Neural progenitor cell (in vitro differentiated cells): ENCODE measurements around the gene OTUD7B. TPM values are rescaled to one million over a fixed set of nuclear protein-coding genes. Genes with fewer than 3 reads are reported as not detected.
A peak's percentile ranks its signal among the peaks of the same experiment; 100 is the strongest.
"Not testable (repeated sequence)": the region's sequence is repeated elsewhere in the genome, so short reads cannot be mapped to it uniquely, and the experiment has no call there.

Source experiments
- DNase-seq: peaks from one replicate; pipeline ENCODE4 v3.0.0-alpha.2; 2016; ENCODE audit warnings: low spot score
- H2AFZ ChIP-seq: fragments of 200-600 bp; sonication (generic); replicated peaks from 2 replicates; pipeline ENCODE4 v1.6.1; 2016; ENCODE audit warnings: antibody characterized with exemption
- H3F3A ChIP-seq: fragments of 200-600 bp; sonication (generic); 2 replicates; pipeline ENCODE4 v1.6.1; 2016; ENCODE audit warnings: antibody characterized with exemption, low read depth
- H3K27ac ChIP-seq: fragments of 200-600 bp; sonication (generic); 2 replicates; pipeline ENCODE4 v1.5.1; 2016; ENCODE audit warnings: mild to moderate bottlenecking
- H3K27me3 ChIP-seq: fragments of 200-600 bp; sonication (generic); 2 replicates; pipeline ENCODE4 v1.6.1; 2016; ENCODE audit warnings: mild to moderate bottlenecking, moderate library complexity
- H3K36me3 ChIP-seq: fragments of 200-600 bp; sonication (generic); 2 replicates; pipeline ENCODE4 v1.5.1; 2016
- H3K4me1 ChIP-seq: fragments of 200-600 bp; sonication (generic); 2 replicates; pipeline ENCODE4 v1.6.1; 2016; ENCODE audit warnings: mixed run types
- H3K4me2 ChIP-seq: fragments of 200-600 bp; sonication (generic); 2 replicates; pipeline ENCODE4 v1.6.1; 2016
- H3K4me3 ChIP-seq: fragments of 200-600 bp; sonication (generic); 2 replicates; pipeline ENCODE4 v1.5.1; 2016
- H3K79me2 ChIP-seq: fragments of 200-600 bp; sonication (generic); 2 replicates; pipeline ENCODE4 v1.6.1; 2016; ENCODE audit warnings: low read depth
- H3K9ac ChIP-seq: fragments of 200-600 bp; sonication (generic); 2 replicates; pipeline ENCODE4 v1.6.1; 2016
- H3K9me3 ChIP-seq: fragments of 200-600 bp; sonication (generic); 2 replicates; pipeline ENCODE4 v1.5.1; 2016; ENCODE audit warnings: low read depth
- H4K20me1 ChIP-seq: fragments of 200-600 bp; sonication (generic); 2 replicates; pipeline ENCODE4 v1.6.1; 2016; ENCODE audit warnings: low read depth
- H3K27ac Mint-ChIP-seq: 3 replicates; pipeline ENCODE4 v1.8.0; 2021; ENCODE audit warnings: mixed read lengths
- H3K27me3 Mint-ChIP-seq: 2 replicates; pipeline ENCODE4 v1.8.0; 2022; ENCODE audit warnings: low read depth, mild to moderate bottlenecking, inconsistent platforms, moderate library complexity, mixed read lengths; ENCODE audit not compliant: insufficient read depth
- H3K36me3 Mint-ChIP-seq: 3 replicates; pipeline ENCODE4 v1.8.0; 2021; ENCODE audit warnings: mixed read lengths
- H3K4me1 Mint-ChIP-seq: 3 replicates; pipeline ENCODE4 v1.8.0; 2021; ENCODE audit warnings: mixed read lengths
- H3K4me3 Mint-ChIP-seq: 3 replicates; pipeline ENCODE4 v1.8.0; 2021; ENCODE audit warnings: mild to moderate bottlenecking, moderate library complexity, mixed read lengths
- H3K9me3 Mint-ChIP-seq: 3 replicates; pipeline ENCODE4 v1.8.0; 2020; ENCODE audit warnings: mixed read lengths
- EZH2 ChIP-seq: fragments of 200-600 bp; sonication (generic); IDR thresholded peaks from 2 replicates; pipeline ENCODE4 v1.6.1; 2017; ENCODE audit warnings: antibody characterized with exemption, mild to moderate bottlenecking, moderate library complexity
- EZH2phosphoT487 ChIP-seq: fragments of 200-600 bp; sonication (generic); IDR thresholded peaks from 2 replicates; pipeline ENCODE4 v1.6.1; 2017; ENCODE audit warnings: antibody characterized with exemption
- total RNA-seq: library from RNA; depleted of rRNA; stranded (reverse); fragments of >200 nt; gene quantifications from 2 replicates; pipeline ENCODE4 v1.2.3, GENCODE V29; 2015; ENCODE audit warnings: low replicate concordance
- TF ChIP-seq, protein P1 (sequence below): fragments of 200-600 bp; sonication (generic); IDR thresholded peaks from 2 replicates; pipeline ENCODE4 v1.5.1; 2017; ENCODE audit warnings: antibody characterized with exemption, mild to moderate bottlenecking

Gene OTUD7B
- total RNA-seq, 1 donor from 2014 or later: 10.7 TPM

DNA sequence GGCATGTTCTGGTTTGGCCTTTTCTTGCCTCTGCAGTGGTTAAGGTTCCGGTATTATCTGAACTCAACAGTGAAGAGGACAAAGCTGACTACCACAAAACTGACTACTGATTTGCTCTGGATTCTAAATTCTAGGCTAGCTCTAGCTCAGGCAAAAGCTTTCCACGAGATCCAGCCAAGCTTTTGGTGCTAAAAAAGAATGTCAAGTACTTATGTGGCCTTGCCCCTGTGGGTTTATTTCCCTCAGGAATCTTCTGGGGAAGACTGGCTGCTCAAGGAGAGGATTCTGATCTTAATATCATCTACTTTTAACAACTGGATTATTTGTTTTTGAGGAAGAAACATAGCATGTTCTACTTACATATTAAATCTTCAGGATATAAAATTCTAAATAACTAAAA lies 47.8 kb downstream of the OTUD7B start:
- H3K9ac ChIP-seq: no peak overlapping the region
- H3F3A ChIP-seq: peaks cover 13% of the 10 kb centered on the region
- Mint-ChIP-seq H3K4me3 (no peak overlapping the region), H3K36me3 (peaks cover 38% of the 10 kb centered on the region), H3K4me1 (no peaks in the 10 kb centered on the region), H3K27ac (no peak overlapping the region), H3K9me3 (peaks cover 10% of the 10 kb centered on the region), H3K27me3 (no peaks in the 10 kb centered on the region)
- DNase-seq: no peak
- no peak overlapping the region for H3K4me2 ChIP-seq
- peaks cover 13% of the 10 kb centered on the region for H3K36me3 ChIP-seq
- TF ChIP-seq EZH2phosphoT487: no peak
- TF ChIP-seq EZH2: no peak
- TF ChIP-seq, protein P1, sequence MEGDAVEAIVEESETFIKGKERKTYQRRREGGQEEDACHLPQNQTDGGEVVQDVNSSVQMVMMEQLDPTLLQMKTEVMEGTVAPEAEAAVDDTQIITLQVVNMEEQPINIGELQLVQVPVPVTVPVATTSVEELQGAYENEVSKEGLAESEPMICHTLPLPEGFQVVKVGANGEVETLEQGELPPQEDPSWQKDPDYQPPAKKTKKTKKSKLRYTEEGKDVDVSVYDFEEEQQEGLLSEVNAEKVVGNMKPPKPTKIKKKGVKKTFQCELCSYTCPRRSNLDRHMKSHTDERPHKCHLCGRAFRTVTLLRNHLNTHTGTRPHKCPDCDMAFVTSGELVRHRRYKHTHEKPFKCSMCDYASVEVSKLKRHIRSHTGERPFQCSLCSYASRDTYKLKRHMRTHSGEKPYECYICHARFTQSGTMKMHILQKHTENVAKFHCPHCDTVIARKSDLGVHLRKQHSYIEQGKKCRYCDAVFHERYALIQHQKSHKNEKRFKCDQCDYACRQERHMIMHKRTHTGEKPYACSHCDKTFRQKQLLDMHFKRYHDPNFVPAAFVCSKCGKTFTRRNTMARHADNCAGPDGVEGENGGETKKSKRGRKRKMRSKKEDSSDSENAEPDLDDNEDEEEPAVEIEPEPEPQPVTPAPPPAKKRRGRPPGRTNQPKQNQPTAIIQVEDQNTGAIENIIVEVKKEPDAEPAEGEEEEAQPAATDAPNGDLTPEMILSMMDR: no peak
- no peaks in the 10 kb centered on the region for H3K9me3 ChIP-seq
- H3K4me3 ChIP-seq: no peak overlapping the region
- no peaks in the 10 kb centered on the region for H3K4me1 ChIP-seq
- peak overlapping the region; percentile 37 for H3K27ac ChIP-seq
- no peaks in the 10 kb centered on the region for H4K20me1 ChIP-seq
- no peaks in the 10 kb centered on the region for H3K27me3 ChIP-seq
- H2AFZ ChIP-seq: no peak overlapping the region
- no peaks in the 10 kb centered on the region for H3K79me2 ChIP-seq

DNA sequence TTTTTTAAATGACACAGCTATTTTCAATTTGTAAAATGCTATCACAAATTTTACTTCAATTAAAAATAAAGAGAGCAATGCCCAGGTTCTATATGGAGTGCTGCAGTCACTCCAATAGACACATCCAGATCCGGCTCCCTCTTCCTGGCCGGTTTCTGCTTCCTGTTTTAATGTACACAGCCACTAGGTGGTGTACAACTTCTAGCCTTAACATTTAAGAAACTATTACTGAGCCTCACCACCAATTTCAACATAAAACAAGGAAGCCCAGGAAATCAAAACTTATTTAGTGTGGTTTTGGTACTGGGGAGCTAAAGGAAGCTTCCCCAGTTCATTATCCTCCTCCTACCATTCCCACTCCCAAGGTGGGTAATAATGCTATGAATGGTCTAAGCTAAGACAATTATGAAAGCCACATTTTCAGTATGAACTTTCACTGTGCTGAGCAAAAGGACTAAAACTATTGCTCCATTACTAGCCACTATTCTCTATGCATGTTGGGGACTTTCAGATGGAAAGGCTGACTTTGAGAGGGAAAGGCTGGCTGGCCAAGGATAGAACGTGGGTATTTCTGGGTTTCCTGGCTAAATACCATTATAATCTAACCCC lies 48.4 kb downstream of the OTUD7B start:
- no peak overlapping the region for H3K4me3 ChIP-seq
- Mint-ChIP-seq H3K36me3 (peaks cover 39% of the 10 kb centered on the region), H3K4me3 (no peak overlapping the region), H3K27me3 (no peaks in the 10 kb centered on the region), H3K4me1 (no peaks in the 10 kb centered on the region), H3K9me3 (peaks cover 10% of the 10 kb centered on the region), H3K27ac (no peak overlapping the region)
- no peak overlapping the region for H3K9ac ChIP-seq
- no peaks in the 10 kb centered on the region for H3K4me1 ChIP-seq
- no peak overlapping the region for H2AFZ ChIP-seq
- peak; percentile 74 for DNase-seq
- H4K20me1 ChIP-seq: no peaks in the 10 kb centered on the region
- no peak for TF ChIP-seq EZH2phosphoT487
- TF ChIP-seq, protein P1: peak; percentile 81
- no peaks in the 10 kb centered on the region for H3K27me3 ChIP-seq
- H3K36me3 ChIP-seq: peaks cover 14% of the 10 kb centered on the region
- no peaks in the 10 kb centered on the region for H3K79me2 ChIP-seq
- no peak overlapping the region for H3K4me2 ChIP-seq
- H3F3A ChIP-seq: peaks cover 13% of the 10 kb centered on the region
- no peaks in the 10 kb centered on the region for H3K9me3 ChIP-seq
- no peak overlapping the region for H3K27ac ChIP-seq

DNA sequence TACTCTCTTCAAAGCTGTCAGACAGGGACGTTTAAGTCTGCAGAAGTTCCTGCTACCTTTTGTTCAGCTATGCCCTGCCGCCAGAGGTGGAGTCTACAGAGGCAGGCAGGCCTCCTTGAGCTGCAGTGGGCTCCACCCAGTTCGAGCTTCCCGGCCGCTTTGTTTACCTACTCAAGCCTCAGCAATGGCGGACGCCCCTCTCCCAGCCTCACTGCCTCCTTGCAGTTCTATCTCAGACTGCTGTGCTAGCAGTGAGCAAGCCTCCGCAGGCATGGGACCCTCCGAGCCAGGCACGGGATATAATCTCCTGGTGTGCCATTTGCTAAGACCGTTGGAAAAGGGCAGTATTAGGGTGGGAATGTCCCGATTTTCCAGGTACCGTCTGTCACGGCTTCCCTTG lies 53.0 kb downstream of the OTUD7B start:
- H3K27me3 Mint-ChIP-seq, H3K4me1 Mint-ChIP-seq, H3K9ac ChIP-seq, H3K9me3 ChIP-seq, H3K27ac Mint-ChIP-seq, H3F3A ChIP-seq, H3K79me2 ChIP-seq, DNase-seq, H3K4me1 ChIP-seq, H2AFZ ChIP-seq, H3K27me3 ChIP-seq, H3K4me3 ChIP-seq, H4K20me1 ChIP-seq, H3K27ac ChIP-seq, H3K4me3 Mint-ChIP-seq, H3K4me2 ChIP-seq: not testable (repeated sequence)
- Mint-ChIP-seq H3K9me3 (peaks cover 36% of the 10 kb centered on the region), H3K36me3 (peaks cover 54% of the 10 kb centered on the region)
- H3K36me3 ChIP-seq: peaks cover 14% of the 10 kb centered on the region

- Histone ChIP-seq H3K79me2 (no peaks in the 10 kb centered on the region), H3K9me3 (no peaks in the 10 kb centered on the region), H3K4me2 (no peak overlapping the region), H3K4me1 (no peaks in the 10 kb centered on the region), H3K4me3 (no peak overlapping the region), H3K27me3 (no peaks in the 10 kb centered on the region), H3K27ac (no peak overlapping the region), H4K20me1 (no peaks in the 10 kb centered on the region), H2AFZ (no peak overlapping the region), H3K9ac (no peak overlapping the region), H3K36me3 (no peaks in the 10 kb centered on the region), H3F3A (peaks cover 3% of the 10 kb centered on the region)
- Mint-ChIP-seq H3K9me3 (peaks cover 11% of the 10 kb centered on the region), H3K27ac (no peak overlapping the region), H3K36me3 (peaks cover 37% of the 10 kb centered on the region), H3K4me1 (peaks cover 2% of the 10 kb centered on the region), H3K27me3 (no peaks in the 10 kb centered on the region), H3K4me3 (no peak overlapping the region)
- no peak for TF ChIP-seq EZH2phosphoT487
- TF ChIP-seq EZH2: no peak
- TF ChIP-seq, protein P1: no peak
- no peak for DNase-seq
These were observed 60.6 kb downstream of the OTUD7B start for GRCh38 chr1:149949911-149950310.
